ENCODE measurements around the gene HSF4.

The HSF4 gene

DNA sequence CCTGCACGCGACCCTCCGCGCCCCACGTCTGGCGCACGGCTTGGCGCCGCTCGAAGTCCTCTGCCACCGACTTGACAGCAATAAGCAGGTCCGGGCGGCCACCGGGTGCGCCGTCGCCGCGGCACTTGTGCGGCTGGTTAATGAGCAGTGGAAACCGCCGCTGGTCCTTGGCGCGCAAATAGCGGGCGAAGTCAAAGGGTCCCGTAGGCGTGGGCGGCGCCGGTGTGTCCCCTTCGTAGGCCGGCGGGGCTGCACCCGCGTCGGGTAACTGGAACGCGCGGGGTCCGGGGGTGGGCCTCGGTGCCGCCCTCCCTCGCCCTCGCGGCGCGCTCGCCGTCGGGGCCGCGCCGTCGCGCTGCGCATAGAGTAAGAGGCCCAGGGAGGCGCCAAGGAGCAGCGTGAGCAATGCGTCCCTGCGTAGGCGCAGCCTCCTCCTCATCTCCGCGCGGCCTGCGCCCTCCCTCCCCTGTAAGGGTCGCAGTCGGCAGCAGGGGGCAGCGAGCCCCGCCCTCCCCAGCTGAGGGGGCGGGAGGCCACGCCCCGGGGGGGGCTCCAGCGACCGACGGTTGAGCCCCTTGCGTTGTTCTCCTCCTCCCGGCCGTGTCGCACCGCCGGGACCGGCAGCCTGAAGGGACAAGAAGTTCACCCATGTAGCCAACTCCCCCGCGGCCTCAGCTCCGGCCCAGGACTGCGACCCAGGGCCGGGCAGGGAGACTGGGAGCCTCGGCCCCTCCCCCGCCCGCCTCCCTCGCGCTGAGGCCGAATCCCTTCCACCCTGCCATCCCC is 14.3 kb upstream of the HSF4 start:
- DNase-seq (ENCODE audit: low read depth), result no peak

GRCh38 chr16:67150833-67151396 is 13.6 kb upstream of the HSF4 start, which contains the start of gene B3GNT9:
Gene B3GNT9, minus strand, starts transcription at chr16:67150998. Its CDS starts 513 bp downstream, at chr16:67150485.
- TF ChIP-seq, protein P1, sequence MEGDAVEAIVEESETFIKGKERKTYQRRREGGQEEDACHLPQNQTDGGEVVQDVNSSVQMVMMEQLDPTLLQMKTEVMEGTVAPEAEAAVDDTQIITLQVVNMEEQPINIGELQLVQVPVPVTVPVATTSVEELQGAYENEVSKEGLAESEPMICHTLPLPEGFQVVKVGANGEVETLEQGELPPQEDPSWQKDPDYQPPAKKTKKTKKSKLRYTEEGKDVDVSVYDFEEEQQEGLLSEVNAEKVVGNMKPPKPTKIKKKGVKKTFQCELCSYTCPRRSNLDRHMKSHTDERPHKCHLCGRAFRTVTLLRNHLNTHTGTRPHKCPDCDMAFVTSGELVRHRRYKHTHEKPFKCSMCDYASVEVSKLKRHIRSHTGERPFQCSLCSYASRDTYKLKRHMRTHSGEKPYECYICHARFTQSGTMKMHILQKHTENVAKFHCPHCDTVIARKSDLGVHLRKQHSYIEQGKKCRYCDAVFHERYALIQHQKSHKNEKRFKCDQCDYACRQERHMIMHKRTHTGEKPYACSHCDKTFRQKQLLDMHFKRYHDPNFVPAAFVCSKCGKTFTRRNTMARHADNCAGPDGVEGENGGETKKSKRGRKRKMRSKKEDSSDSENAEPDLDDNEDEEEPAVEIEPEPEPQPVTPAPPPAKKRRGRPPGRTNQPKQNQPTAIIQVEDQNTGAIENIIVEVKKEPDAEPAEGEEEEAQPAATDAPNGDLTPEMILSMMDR (IDR thresholded peaks at IDR 0.05; ENCODE audit: low read depth, low read length, missing control alignments), result no peak
- DNase-seq (ENCODE audit: low read depth), result no peak
- H3K4me3 ChIP-seq (ENCODE audit: low read depth, low read length), result peak within 1 kb of the TSS; percentile 71

More for the DNA sequence above, 14.3 kb upstream of the HSF4 start:
- H3K4me3 ChIP-seq (ENCODE audit: low read depth, low read length), result peak overlapping the region; percentile 71
- TF ChIP-seq, protein P1 (IDR thresholded peaks at IDR 0.05; ENCODE audit: low read depth, low read length, missing control alignments), result peak; percentile 4

DNA sequence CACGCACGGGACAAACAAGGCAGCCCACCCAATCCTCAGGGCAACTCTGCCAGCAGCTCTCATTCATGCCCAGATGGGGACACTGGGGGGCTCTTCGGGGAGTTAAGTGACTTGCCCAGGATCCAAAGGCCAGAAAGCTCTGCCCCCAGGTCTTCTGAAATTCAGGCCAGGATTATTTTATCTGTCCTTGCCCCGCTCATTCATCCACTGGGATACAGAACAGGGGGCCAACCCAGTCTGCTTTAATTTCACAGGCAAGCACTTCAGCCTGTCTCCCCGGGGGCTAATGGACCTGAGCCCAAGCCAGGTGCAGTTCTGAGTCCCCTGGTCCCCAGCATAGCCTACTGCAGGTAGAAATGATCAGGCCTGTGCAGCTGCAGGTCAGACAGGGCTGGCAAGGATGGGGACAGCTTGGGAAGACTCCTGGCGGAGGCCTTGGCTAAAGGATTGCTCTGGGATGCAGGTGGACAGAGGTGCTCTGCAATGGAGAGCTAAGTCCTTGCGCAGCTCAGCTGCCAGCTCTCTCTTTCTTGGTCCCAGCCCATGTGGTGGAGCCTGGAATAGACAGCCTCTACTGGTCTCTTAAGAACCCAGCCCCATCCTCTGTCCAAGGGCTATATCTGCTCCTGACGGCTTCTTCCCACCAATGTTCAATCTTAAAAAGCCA is 13.0 kb upstream of the HSF4 start:
- no peak overlapping the region for H3K4me3 ChIP-seq (ENCODE audit: low read depth, low read length)
- TF ChIP-seq, protein P1 (IDR thresholded peaks at IDR 0.05; ENCODE audit: low read depth, low read length, missing control alignments), result no peak
- no peak for DNase-seq (ENCODE audit: low read depth)

DNA sequence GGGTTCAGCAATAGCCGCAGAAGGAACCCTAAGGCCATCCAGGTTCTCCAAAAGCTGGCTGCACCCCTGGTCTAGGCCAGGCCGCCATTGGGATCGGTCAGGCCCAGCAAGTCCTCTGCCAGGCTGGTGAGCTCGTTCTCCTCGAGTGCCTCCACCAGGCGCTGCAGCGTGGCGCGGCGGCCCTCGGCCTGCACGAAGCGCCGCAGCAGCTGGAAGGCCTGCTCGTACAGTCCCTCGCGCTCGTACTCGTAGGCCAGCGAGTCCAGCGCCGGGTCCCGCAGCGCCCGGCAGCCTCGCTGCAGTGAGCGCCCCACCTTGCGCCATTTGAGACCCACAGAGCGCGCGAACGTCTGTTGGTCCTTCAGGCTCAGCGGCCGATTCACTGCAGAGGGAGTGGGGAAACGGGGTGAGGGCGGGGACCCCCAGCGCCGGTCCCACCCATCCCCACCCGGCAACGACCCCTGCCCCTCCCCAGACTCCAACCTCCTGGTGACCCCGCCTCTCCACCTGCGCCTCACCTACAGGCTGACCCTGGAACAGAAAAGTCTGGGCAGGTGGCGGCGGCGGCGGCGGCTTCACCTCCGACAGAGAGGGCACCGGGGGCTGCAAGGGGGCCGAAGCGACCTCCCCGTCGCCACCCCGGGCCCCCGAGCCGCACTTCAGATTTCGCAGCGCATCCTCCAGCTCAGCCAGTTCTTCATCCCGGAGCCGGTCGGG is 9.8 kb upstream of the HSF4 start:
- TF ChIP-seq, protein P1 (IDR thresholded peaks at IDR 0.05; ENCODE audit: low read depth, low read length, missing control alignments), result no peak
- no peak for DNase-seq (ENCODE audit: low read depth)
- no peak overlapping the region; the same call in 1 of the 2 replicates for H3K4me3 ChIP-seq (ENCODE audit: low read depth, low read length)

GRCh38 chr16:67155295-67156142 is 9.0 kb upstream of the HSF4 start:
- TF ChIP-seq, protein P1 (IDR thresholded peaks at IDR 0.05; ENCODE audit: low read depth, low read length, missing control alignments), result peak; percentile 96
- no peak overlapping the region; the same call in 1 of the 2 replicates for H3K4me3 ChIP-seq (ENCODE audit: low read depth, low read length)
- DNase-seq (ENCODE audit: low read depth), result no peak

All from GM12864 (cell line).